Activated B cell treated with CpG ODN at 0.5 μM for 24 hours (primary cell): ENCODE results near the gene DMPK. TPM values are rescaled to one million over a fixed set of nuclear protein-coding genes. Genes with fewer than 3 reads are reported as not detected.

ENCODE experiments used
- ATAC-seq: fragments of 200-7000 bp; cut with Tn5 transposase; one replicate; pipeline ENCODE4 v1.10.0; 2021; ENCODE audit warnings: low read depth, mild to moderate bottlenecking, moderate library complexity
- CTCF ChIA-PET: fragments of 350-600 bp; sonication (Branson Sonifier 250); formaldehyde crosslinking; loops from one replicate; lab custom pipeline; 2021; ENCODE audit warnings: antibody characterized with exemption; lab: Charles Lee
- POLR2A ChIA-PET: fragments of 350-600 bp; sonication (Branson Sonifier 250); formaldehyde crosslinking; loops from one replicate; lab custom pipeline; 2021; ENCODE audit warnings: antibody characterized with exemption; lab: Charles Lee
- DNase-seq: peaks from one replicate; pipeline ENCODE4 v3.0.0; 2022
- H3K27ac Mint-ChIP-seq: one replicate; pipeline ENCODE4 v1.8.0; 2020; ENCODE audit warnings: mixed read lengths
- H3K27me3 Mint-ChIP-seq: one replicate; pipeline ENCODE4 v1.8.0; 2021; ENCODE audit warnings: mixed read lengths
- H3K36me3 Mint-ChIP-seq: one replicate; pipeline ENCODE4 v1.8.0; 2021; ENCODE audit warnings: low read depth, mixed read lengths
- H3K4me1 Mint-ChIP-seq: one replicate; pipeline ENCODE4 v1.8.0; 2021; ENCODE audit warnings: mixed read lengths
- H3K4me3 Mint-ChIP-seq: one replicate; pipeline ENCODE4 v1.8.0; 2020; ENCODE audit warnings: mild to moderate bottlenecking, mixed read lengths
- H3K9me3 Mint-ChIP-seq: one replicate; pipeline ENCODE4 v1.8.0; 2020; ENCODE audit warnings: mixed read lengths
- CTCF ChIP-seq: fragments of 200-600 bp; IDR thresholded peaks from one replicate; pipeline ENCODE4 v1.8.0; 2022; ENCODE audit warnings: antibody characterized with exemption, mild to moderate bottlenecking
- intact Hi-C: fragments of 100-400 bp; cut with micrococcal nuclease; formaldehyde crosslinking; loops from one replicate; pipeline ENCODE4 v1.15.1; 2024
- total RNA-seq: library from RNA; stranded (reverse); gene quantifications from 2 replicates; pipeline ENCODE4 v1.2.3, GENCODE V29; 2022

Gene DMPK
- total RNA-seq, 1 donor from 2014 or later = 39.0 TPM

- Mint-ChIP-seq H3K27me3 (no peaks in the 10 kb centered on the region), H3K9me3 (no peaks in the 10 kb centered on the region), H3K27ac (no peak overlapping the region), H3K36me3 (peaks cover 78% of the 10 kb centered on the region), H3K4me3 (no peak overlapping the region), H3K4me1 (no peaks in the 10 kb centered on the region)
- no peak for TF ChIP-seq CTCF
- DNase-seq = no peak
- ChIA-PET CTCF (no interaction called here), POLR2A (no interaction called here)
- intact Hi-C loops = no loop called here
- ATAC-seq = no peak
Observed at GRCh38 chr19:45822716-45823115, 40.4 kb upstream of the DMPK start.

GRCh38 chr19:45821570-45821969 is 39.3 kb upstream of the DMPK start:
- ChIA-PET CTCF (no interaction called here), POLR2A (no interaction called here)
- no peak overlapping the region for H3K4me3 Mint-ChIP-seq
- DNase-seq (no peak), ATAC-seq (no peak)
- H3K4me1 Mint-ChIP-seq = peaks cover 9% of the 10 kb centered on the region
- peaks cover 67% of the 10 kb centered on the region for H3K36me3 Mint-ChIP-seq
- H3K9me3 Mint-ChIP-seq = no peaks in the 10 kb centered on the region
- TF ChIP-seq CTCF = no peak
- intact Hi-C loops = no loop called here
- peak overlapping the region; percentile 31 for H3K27ac Mint-ChIP-seq
- H3K27me3 Mint-ChIP-seq = no peaks in the 10 kb centered on the region

- H3K36me3 Mint-ChIP-seq = peaks cover 63% of the 10 kb centered on the region
- intact Hi-C loops = no loop called here
- POLR2A ChIA-PET = no interaction called here
- no peaks in the 10 kb centered on the region for H3K9me3 Mint-ChIP-seq
- H3K27ac Mint-ChIP-seq = peak overlapping the region; percentile 31
- ATAC-seq (no peak), DNase-seq (no peak)
- H3K4me1 Mint-ChIP-seq = peaks cover 9% of the 10 kb centered on the region
- no peaks in the 10 kb centered on the region for H3K27me3 Mint-ChIP-seq
- no peak for TF ChIP-seq CTCF
- no peak overlapping the region for H3K4me3 Mint-ChIP-seq
- CTCF ChIA-PET = no interaction called here
Observed at GRCh38 chr19:45821103-45821521, 38.8 kb upstream of the DMPK start.

GRCh38 chr19:45820413-45821102 is 38.3 kb upstream of the DMPK start:
- no peak for DNase-seq
- ATAC-seq = no peak
- Mint-ChIP-seq H3K36me3 (peaks cover 58% of the 10 kb centered on the region), H3K4me1 (peaks cover 9% of the 10 kb centered on the region), H3K9me3 (no peaks in the 10 kb centered on the region), H3K27me3 (no peaks in the 10 kb centered on the region), H3K27ac (no peak overlapping the region), H3K4me3 (no peak overlapping the region)
- POLR2A ChIA-PET = no interaction called here
- intact Hi-C loops = no loop called here
- CTCF ChIA-PET = no interaction called here
- no peak for TF ChIP-seq CTCF

- TF ChIP-seq CTCF = no peak
- no peak for ATAC-seq
- Mint-ChIP-seq H3K27me3 (no peaks in the 10 kb centered on the region), H3K4me3 (no peak overlapping the region), H3K4me1 (peaks cover 9% of the 10 kb centered on the region), H3K9me3 (no peaks in the 10 kb centered on the region), H3K36me3 (peaks cover 51% of the 10 kb centered on the region), H3K27ac (no peak overlapping the region)
- POLR2A ChIA-PET = interaction anchor here (0.6 kb wide), 1 partner anchor 646 kb away, joined by 8 read pairs; no protein-coding TSS in a partner anchor
- intact Hi-C loops = loop anchor here (5.0 kb wide), 2 partner anchors 368 to 448 kb away; no protein-coding TSS in a partner anchor
- CTCF ChIA-PET = no interaction called here
- DNase-seq = no peak
Observed at GRCh38 chr19:45819769-45820168, 37.5 kb upstream of the DMPK start.
